T47D (cell line): ENCODE data around the gene LSM14A.
"Not testable (repeated sequence)": the region's sequence is repeated elsewhere in the genome, so short reads cannot be mapped to it uniquely, and the experiment has no call there.

Experiments
- DNase-seq, 2 experiments: peaks; one replicate each; pipeline versions ENCODE4 v3.0.0 to v3.0.0-alpha.2; 2011 to 2012; ENCODE audit warnings: low read depth in 1 of 2, low spot score in 1 of 2
- JUND ChIP-seq: IDR thresholded peaks from 2 replicates; pipeline ENCODE4 v1.6.1; 2012; ENCODE audit warnings: low read depth
- in situ Hi-C: cut with HindIII; loops from 2 replicates; pipeline ENCODE4 v1.10.0; 2016; ENCODE audit warnings: low sequenced_read_pairs, low pct_unique_long_range_greater_than_20kb

LSM14A gene

GRCh38 chr19:34188408-34188807, 16.1 kb downstream of the LSM14A start:
- no peak for DNase-seq
- in situ Hi-C loops = no loop called here
- TF ChIP-seq JUND = no peak

GRCh38 chr19:34189199-34189916, 17.1 kb downstream of the LSM14A start:
- in situ Hi-C loops = no loop called here
- no peak for DNase-seq
- TF ChIP-seq JUND = no peak

- no peak for TF ChIP-seq JUND
- no peak for DNase-seq
- in situ Hi-C loops = no loop called here
Observed at GRCh38 chr19:34189917-34190425, 17.7 kb downstream of the LSM14A start.

- DNase-seq = no peak
- no peak for TF ChIP-seq JUND
- in situ Hi-C loops = no loop called here
Observed at GRCh38 chr19:34191355-34191962, 19.2 kb downstream of the LSM14A start.

- in situ Hi-C loops = no loop called here
- TF ChIP-seq JUND = no peak
- no peak for DNase-seq
Observed at GRCh38 chr19:34193439-34193838, 21.1 kb downstream of the LSM14A start.

- no peak for TF ChIP-seq JUND
- in situ Hi-C loops = no loop called here
- DNase-seq = no peak
Observed at GRCh38 chr19:34193876-34194275, 21.6 kb downstream of the LSM14A start.

- no peak for DNase-seq
- no peak for TF ChIP-seq JUND
- in situ Hi-C loops = no loop called here
Observed at GRCh38 chr19:34201133-34201532, 28.8 kb downstream of the LSM14A start.

GRCh38 chr19:34205324-34205723, 33.0 kb downstream of the LSM14A start:
- DNase-seq, in situ Hi-C loops: not testable (repeated sequence)

GRCh38 chr19:34208291-34208884, 36.1 kb downstream of the LSM14A start:
- in situ Hi-C loops = no loop called here
- TF ChIP-seq JUND = no peak
- no peak for DNase-seq

GRCh38 chr19:34209726-34210125, 37.4 kb downstream of the LSM14A start:
- no peak for DNase-seq
- no peak for TF ChIP-seq JUND
- in situ Hi-C loops = no loop called here

- no peak for DNase-seq
- TF ChIP-seq JUND = no peak
- in situ Hi-C loops = no loop called here
Observed at GRCh38 chr19:34213283-34213682, 41.0 kb downstream of the LSM14A start.

GRCh38 chr19:34214040-34214439, 41.7 kb downstream of the LSM14A start:
- TF ChIP-seq JUND = no peak
- no peak for DNase-seq
- in situ Hi-C loops = no loop called here

- no peak for DNase-seq
- in situ Hi-C loops = no loop called here
- TF ChIP-seq JUND = no peak
Observed at GRCh38 chr19:34215006-34215665, 42.8 kb downstream of the LSM14A start.
